H1 (cell line): ENCODE measurements around the gene PPP1CC. TPM values are rescaled to one million over a fixed set of nuclear protein-coding genes. Genes with fewer than 3 reads are reported as not detected.

Experiments used
- ASH2L ChIP-seq: fragments of 200-600, 300-600 bp; sonication (generic); IDR thresholded peaks from one replicate; pipeline ENCODE4 v1.7.1; 2017; ENCODE audit warnings: low read length
- ATF2 ChIP-seq: IDR thresholded peaks from 2 replicates; pipeline ENCODE4 v1.6.1; 2012; ENCODE audit warnings: low read length, inconsistent platforms
- BACH1 ChIP-seq: IDR thresholded peaks from 2 replicates; pipeline ENCODE4 v1.6.1; 2012; ENCODE audit warnings: low read length, improper control_type of control experiment
- BCL11A ChIP-seq, 2 experiments: IDR thresholded peaks; one replicate each; pipeline ENCODE4 v1.6.1; 2011; ENCODE audit warnings: low read depth in 2 of 2, low read length in 2 of 2, mild to moderate bottlenecking in 2 of 2
- BRCA1 ChIP-seq: IDR thresholded peaks from 2 replicates; pipeline ENCODE4 v1.6.1; 2012; ENCODE audit warnings: low read depth, low read length, improper control_type of control experiment
- CEBPB ChIP-seq: IDR thresholded peaks from 2 replicates; pipeline ENCODE4 v1.6.1; 2012; ENCODE audit warnings: low read depth, low read length
- E2F6 ChIP-seq: IDR thresholded peaks from 2 replicates; pipeline ENCODE4 v1.6.1; 2012; ENCODE audit warnings: inconsistent platforms
- EZH2 ChIP-seq: fragments of 200-600 bp; sonication (generic); IDR thresholded peaks from 2 replicates; pipeline ENCODE4 v1.7.1; 2012; ENCODE audit warnings: low read depth, mild to moderate bottlenecking, moderate library complexity, low read length, inconsistent platforms; ENCODE audit not compliant: severe bottlenecking
- FOSL1 ChIP-seq: IDR thresholded peaks from 2 replicates; pipeline ENCODE4 v1.6.1; 2011; ENCODE audit warnings: mild to moderate bottlenecking, low read depth, low read length, moderate library complexity; ENCODE audit not compliant: insufficient read depth
- GABPA ChIP-seq: IDR thresholded peaks from 2 replicates; pipeline ENCODE4 v1.6.1; 2011; ENCODE audit warnings: mild to moderate bottlenecking, low read length, moderate library complexity, borderline replicate concordance; ENCODE audit not compliant: insufficient read depth
- HDAC6 ChIP-seq: IDR thresholded peaks from one replicate; pipeline ENCODE4 v1.7.1; 2012; ENCODE audit warnings: low read depth, mild to moderate bottlenecking, inconsistent platforms, low read length, moderate library complexity
- KDM1A ChIP-seq: fragments of 200-600, 300-600 bp; sonication (generic); IDR thresholded peaks from 2 replicates; pipeline ENCODE4 v1.7.1; 2016; ENCODE audit warnings: mild to moderate bottlenecking, low read length, borderline replicate concordance
- NRF1 ChIP-seq: IDR thresholded peaks from 2 replicates; pipeline ENCODE4 v1.6.1; 2011; ENCODE audit warnings: mild to moderate bottlenecking, low read depth, low read length, improper control_type of control experiment
- PHF8 ChIP-seq: fragments of 200-600 bp; sonication (generic); conservative IDR thresholded peaks from 2 replicates; pipeline ENCODE4 v1.7.1; 2012; ENCODE audit warnings: low read depth, mild to moderate bottlenecking, inconsistent platforms, low read length, moderate library complexity
- POLR2A ChIP-seq, 2 experiments: IDR thresholded peaks; 1 replicate in 1 of 2; 2 replicates in 1 of 2; pipeline ENCODE4 v1.6.1; 2011; ENCODE audit warnings: low read depth in 2 of 2, low read length in 2 of 2, mild to moderate bottlenecking in 2 of 2; ENCODE audit errors: control extremely low read depth in 1 of 2
- RAD21 ChIP-seq, 2 experiments: IDR thresholded peaks in 1 of 2; conservative IDR thresholded peaks in 1 of 2; 2 replicates each; pipeline ENCODE4 v1.6.1; 2011; ENCODE audit warnings: low read depth in 2 of 2, low read length in 2 of 2, improper control_type of control experiment in 1 of 2, inconsistent platforms in 1 of 2, mild to moderate bottlenecking in 1 of 2, moderate library complexity in 1 of 2
- SIX5 ChIP-seq: IDR thresholded peaks from 2 replicates; pipeline ENCODE4 v1.6.1; 2011; ENCODE audit warnings: mild to moderate bottlenecking, low read depth, low read length
- SP2 ChIP-seq: IDR thresholded peaks from 2 replicates; pipeline ENCODE4 v1.6.1; 2012; ENCODE audit warnings: mild to moderate bottlenecking, low read length, inconsistent platforms
- TAF1 ChIP-seq: IDR thresholded peaks from 2 replicates; pipeline ENCODE4 v1.6.1; 2011; ENCODE audit warnings: mild to moderate bottlenecking, low read depth, low read length
- TBP ChIP-seq: IDR thresholded peaks from 2 replicates; pipeline ENCODE4 v1.6.1; 2011; ENCODE audit warnings: low read depth, low read length, improper control_type of control experiment
- USF2 ChIP-seq: IDR thresholded peaks from 2 replicates; pipeline ENCODE4 v1.6.1; 2011; ENCODE audit warnings: low read length, improper control_type of control experiment
- polyA plus RNA-seq, 7 experiments: library from polyadenylated mRNA; depleted of rRNA in 3 of 7; stranded (reverse) in 5 of 7; unstranded in 2 of 7; fragments of >200 nt in 5 of 7; fragments of 200-250 nt in 2 of 7; gene quantifications; 1 replicate in 5 of 7; 2 replicates in 1 of 7; 4 replicates in 1 of 7; pipeline versions ENCODE4 v1.2.1 to v1.2.3, GENCODE V29; 2011 to 2013; ENCODE audit warnings: missing spikeins in 2 of 7, mixed read lengths in 2 of 7
- total RNA-seq: library from RNA; stranded (reverse); fragmentation: NEBNext Ultra II Directional; extraction: Animal tissue kit (Norgen Biotek cat#: 25700); gene quantifications from 2 replicates; pipeline ENCODE4 v1.2.1, GENCODE V29; 2021

Gene PPP1CC
- total and polyA plus RNA-seq, 2 of the 8 experiments (the other 6 are each of a cell fraction or from before 2014, with no cell fraction given) = 193 to 350 TPM

GRCh38 chr12:110689281-110690126 is 53.2 kb downstream of the PPP1CC start (continued):
- TF ChIP-seq PHF8 (no peak; the same call in 1 of the 2 replicates), HDAC6 (no peak), SIX5 (no peak), RAD21 (IDR thresholded peaks at IDR 0.05 in 1 of 2, conservative IDR thresholded peaks at IDR 0.05 in 1 of 2; ENCODE audit: low read depth in 2 of 2, low read length in 2 of 2) (no peak), BACH1 (no peak), TBP (0 out of 2 replicates have a peak, but pooled peaks have one; percentile 26), GABPA (no peak), CEBPB (no peak), TAF1 (peak; percentile 47), FOSL1 (no peak), E2F6 (peak; percentile 86), KDM1A (no peak), SP2 (no peak), BRCA1 (no peak), NRF1 (no peak), ASH2L (no peak), USF2 (no peak), ATF2 (no peak), EZH2 (no peak), POLR2A (IDR thresholded peaks at IDR 0.05; ENCODE audit: control extremely low read depth in 1 of 2, low read depth in 2 of 2, low read length in 2 of 2) (peak; percentile 49 to 76), BCL11A (IDR thresholded peaks at IDR 0.05; ENCODE audit: low read depth in 2 of 2, low read length in 2 of 2) (no peak)
